ENCODE measurements around the gene TIGD1. TPM values are rescaled to one million over a fixed set of nuclear protein-coding genes. Genes with fewer than 3 reads are reported as not detected.
A peak's percentile ranks its signal among the peaks of the same experiment; 100 is the strongest.
"Not testable (repeated sequence)": the region's sequence is repeated elsewhere in the genome, so short reads cannot be mapped to it uniquely, and the experiment has no call there.

Gene TIGD1
- total RNA-seq, 1 donor from 2014 or later, result 2.2 TPM

DNA sequence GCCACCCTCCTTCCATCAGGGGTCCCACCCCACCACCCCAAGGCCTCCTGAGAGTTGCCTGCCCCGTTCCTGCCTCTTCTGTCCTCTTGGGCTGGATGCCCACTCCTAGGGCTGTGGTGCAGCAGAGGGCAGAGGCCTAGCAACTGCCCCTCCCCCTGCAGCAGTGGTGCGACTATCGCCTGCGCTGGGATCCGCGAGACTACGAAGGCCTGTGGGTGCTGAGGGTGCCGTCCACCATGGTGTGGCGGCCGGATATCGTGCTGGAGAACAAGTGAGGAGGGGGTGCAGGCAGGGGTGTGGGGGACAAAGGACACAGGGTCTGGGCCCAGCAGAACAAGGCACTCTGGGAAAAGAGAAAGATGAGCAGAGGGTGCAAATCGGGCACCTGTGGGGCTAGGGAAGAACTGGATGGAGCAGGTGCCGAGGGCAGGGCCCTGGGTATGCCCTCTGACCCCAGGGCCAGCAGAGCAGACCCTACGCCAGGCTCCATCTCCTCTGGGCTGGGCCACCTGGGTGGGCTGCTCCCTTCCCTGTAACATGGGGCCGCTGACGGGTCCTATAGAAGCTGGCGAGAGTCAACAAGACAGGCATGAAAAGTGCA lies 9.8 kb downstream of the TIGD1 start:
- peak; percentile 83 for DNase-seq (ENCODE audit: low spot score)

DNA sequence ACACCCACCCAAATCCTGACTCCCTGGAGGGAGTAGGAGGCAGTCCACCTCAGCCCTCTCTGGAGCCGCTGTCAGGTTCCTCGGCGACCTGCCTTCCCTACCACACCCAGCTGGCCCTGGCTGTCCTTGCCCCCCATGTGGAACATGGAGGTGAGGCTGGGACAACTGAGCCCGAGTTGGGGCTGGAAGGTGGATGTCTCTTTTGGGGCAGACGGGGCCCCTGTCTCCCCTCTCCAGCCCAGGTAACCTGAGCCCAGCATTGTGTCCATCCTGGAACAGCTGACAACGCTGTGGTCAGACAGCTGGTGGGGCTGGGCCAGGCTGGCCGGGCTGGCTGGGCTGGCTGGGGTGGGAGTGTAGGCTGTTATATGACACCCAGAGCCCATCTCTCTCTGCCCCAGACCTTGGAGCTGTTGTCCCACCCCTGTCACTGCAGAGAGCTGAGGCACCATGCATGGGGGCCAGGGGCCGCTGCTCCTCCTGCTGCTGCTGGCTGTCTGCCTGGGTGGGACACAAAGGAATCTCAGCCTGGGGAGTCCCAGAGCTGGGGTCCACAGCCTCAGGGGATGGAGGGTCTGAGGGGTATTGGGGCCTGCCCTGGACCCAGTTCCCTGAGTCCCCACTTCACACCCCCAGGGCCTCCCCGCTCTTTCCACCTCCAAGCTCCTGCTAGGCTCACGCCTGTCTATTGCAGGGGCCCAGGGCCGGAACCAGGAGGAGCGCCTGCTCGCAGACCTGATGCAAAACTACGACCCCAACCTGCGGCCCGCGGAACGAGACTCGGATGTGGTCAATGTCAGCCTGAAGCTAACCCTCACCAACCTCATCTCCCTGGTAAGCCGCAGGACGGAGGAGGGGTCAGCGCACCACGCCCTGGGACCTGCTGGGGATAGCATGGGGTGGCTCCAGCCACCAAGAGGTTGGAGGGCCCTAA lies 10.8 kb downstream of the TIGD1 start, which contains the start of gene CHRNG:
TSS of gene CHRNG (plus strand) at position 395 of the 934 bp plus-strand sequence. CDS start at position 451, 56 bp downstream.
- peak; percentile 86 for DNase-seq (ENCODE audit: low spot score)

DNA sequence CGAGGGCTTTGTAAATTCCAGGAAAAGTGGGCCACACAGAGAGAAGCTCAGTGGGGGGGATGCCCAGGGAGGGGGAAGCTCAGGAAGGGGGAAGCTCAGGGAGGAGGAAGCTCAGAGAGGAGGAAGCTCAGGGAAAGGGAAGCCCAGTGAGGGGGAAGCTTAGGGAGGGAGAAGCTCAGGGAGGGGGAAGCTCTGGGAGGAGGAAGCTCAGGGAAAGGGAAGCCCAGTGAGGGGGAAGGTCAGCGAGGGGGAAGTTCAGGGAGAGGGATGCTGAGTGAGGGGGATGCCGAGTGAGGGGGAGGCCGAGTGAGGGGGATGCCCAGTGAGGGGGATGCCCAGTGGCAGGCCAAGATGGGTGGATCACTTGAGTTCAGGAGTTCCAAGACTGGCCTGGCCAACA lies 11.7 kb downstream of the TIGD1 start:
- DNase-seq (ENCODE audit: low spot score), result peak; percentile 47

DNA sequence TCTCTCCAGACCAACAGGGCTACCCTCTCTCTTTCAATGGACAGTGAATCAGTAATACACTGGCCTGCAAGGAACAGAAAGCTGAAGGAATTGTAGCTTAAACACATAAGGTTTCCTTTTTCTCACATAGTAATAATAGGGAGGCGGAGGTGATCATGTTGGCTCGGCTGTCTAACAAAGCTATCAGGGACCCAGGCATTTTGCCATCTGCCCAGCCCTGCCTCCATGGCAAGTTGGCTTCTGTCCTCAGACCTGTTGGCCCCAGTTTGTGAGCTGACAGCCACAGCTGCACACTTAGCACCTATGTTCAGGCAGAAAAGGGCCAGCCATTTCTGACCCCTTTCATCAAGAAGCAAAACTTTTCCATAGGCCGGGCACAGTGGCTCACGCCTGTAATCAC lies 12.9 kb downstream of the TIGD1 start:
- peak; percentile 65 for DNase-seq (ENCODE audit: low spot score)

DNA sequence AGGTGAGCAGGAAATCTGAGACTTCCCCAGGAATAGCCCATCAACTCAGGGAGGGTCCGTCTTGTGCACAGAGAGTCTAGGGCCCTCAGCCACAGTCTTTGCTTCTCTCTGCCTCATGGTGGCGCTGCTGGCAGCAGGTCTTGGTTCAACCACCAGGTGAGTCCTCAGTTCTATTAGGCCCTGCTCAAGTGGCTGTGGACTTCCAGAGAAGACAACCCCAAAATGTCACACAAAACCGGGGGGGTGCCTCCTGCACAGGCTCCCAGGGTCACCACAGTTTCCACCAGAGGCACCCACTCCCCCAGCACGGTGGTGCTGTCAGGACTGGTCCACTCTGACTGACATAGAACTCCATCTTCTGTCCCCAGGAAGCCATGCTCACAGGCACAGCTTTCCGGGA lies 13.3 kb downstream of the TIGD1 start:
- peak; percentile 78 for DNase-seq (ENCODE audit: low spot score)

DNA sequence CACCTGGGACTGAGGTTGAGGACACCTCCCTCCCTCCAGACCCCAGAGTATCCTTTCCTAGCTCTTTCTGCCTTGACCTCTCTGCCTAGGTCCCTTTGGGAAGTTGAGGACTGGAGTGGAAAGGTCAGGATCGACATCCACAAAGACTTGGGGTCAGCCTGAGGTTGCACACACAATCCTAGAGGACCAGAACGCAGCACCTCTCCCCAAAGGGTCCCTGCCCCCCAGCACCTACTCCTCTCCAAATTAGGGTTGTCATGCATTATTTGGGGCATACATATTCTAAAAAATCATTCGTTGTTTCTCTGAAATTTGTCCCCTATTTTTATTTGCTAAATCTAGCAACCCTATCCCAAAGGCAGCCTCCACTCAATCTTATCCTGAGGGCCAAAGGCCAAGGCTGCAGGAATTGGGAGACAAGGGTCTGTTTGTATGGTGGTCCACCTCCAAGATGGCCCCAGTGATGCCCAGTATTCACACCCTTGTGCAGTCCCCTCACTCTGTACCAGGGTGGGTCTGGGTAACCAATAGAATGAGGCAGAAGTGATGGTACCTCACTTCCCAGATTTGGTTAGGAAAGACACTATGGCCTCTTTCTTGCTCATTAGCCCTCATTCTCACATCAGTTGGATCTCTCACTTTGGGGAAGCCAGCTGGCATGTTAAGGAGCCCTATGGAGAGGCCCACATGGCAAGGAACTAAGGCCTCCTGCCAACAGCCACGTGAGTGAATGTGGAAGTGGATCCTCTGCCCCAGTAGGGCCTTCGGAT lies 14.4 kb downstream of the TIGD1 start:
- DNase-seq (ENCODE audit: low spot score), result peak; percentile 53

DNA sequence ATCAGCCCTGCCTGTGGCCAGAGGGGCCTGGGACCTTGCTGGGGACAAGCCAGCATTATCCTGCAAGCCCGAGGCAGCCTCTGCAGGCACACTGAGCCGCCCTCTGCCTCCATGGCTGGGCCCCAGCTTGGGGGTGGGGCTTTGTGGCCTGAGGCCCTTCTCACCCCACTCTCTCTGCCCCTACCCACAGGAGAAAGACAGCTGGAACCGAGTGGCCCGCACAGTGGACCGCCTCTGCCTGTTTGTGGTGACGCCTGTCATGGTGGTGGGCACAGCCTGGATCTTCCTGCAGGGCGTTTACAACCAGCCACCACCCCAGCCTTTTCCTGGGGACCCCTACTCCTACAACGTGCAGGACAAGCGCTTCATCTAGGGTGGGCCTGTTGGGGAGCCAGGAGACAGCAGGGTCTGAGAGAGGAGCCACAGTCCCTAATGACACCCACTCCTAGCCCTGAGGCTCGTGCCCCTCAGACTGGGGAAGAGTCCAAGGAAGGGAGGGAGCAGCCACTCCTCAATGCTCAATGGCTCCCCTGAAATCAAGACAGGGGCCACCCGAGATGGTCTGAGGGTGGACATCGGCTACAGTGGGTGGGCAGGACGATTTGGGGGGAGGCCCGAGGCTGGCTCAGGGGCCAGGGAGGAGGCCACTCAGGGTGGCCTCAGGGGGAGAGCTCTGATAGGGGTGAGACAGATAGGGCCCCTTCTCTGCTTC lies 15.3 kb downstream of the TIGD1 start:
- peak; percentile 80 for DNase-seq (ENCODE audit: low spot score)

DNA sequence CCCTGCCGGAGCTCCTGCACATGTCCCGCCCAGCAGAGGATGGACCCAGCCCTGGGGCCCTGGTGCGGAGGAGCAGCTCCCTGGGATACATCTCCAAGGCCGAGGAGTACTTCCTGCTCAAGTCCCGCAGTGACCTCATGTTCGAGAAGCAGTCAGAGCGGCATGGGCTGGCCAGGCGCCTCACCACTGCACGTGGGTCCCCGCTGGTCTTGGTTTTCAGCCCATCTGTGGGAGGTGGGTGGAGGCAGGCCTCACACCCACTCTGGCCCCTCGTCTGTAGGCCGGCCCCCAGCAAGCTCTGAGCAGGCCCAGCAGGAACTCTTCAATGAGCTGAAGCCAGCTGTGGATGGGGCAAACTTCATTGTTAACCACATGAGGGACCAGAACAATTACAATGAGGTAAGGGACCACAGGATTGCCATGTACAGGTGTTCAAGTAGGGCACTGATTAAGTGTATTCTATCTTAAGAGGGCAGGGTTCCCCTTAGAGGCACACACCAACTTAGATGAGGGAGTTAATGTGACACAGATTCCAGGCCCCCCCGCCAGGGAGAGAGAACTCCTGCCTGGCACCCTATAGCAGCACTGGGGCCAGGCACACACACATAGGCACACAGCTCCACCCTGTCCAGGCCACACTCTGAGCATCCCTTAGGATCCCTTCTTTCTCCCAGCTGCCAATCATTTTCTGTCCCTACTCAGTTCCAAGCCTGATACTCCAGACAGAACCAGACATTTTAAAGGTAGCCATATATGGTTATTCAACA lies 16.2 kb downstream of the TIGD1 start:
- DNase-seq (ENCODE audit: low spot score), result peak; percentile 73

DNA sequence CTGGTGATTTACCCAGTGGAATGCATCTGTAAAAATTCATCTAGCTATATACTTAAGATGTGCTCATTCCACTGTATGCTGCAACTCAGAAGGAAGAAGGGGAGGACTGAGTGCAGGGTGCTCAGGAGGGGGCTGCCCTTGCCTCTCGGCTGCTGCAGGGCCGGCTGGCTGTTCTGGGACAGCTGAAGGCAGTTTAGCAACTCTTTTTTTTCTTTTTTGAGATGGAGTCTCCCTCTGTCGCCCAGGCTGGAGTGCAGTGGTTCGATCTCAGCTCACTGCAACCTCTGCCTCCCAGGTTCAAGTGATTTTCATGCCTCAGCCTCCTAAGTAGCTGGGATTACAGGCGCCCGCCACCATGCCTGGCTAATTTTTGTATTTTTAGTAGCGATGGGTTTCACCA lies 17.5 kb downstream of the TIGD1 start:
- DNase-seq (ENCODE audit: low spot score), result not testable (repeated sequence)

DNA sequence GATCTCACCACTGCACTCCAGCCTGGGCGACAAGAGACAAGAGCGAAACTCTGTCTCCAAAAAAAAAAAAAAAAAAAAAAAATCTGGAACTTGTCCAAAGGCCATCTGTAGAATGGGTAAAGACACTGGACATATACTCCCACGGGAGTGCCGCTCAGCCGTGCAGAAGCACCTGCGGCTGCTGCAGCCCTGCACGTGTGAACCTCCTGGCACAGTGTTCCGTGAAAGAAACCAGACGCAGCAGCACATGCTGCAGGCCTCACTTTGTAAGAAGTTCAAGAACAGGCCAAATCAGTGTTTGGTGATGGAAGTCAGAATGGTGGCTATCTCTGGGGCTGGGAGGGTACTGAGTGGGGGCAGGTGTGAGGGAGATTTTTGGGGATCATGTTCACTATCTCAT lies 17.9 kb downstream of the TIGD1 start:
- DNase-seq (ENCODE audit: low spot score), result peak; percentile 43

DNA sequence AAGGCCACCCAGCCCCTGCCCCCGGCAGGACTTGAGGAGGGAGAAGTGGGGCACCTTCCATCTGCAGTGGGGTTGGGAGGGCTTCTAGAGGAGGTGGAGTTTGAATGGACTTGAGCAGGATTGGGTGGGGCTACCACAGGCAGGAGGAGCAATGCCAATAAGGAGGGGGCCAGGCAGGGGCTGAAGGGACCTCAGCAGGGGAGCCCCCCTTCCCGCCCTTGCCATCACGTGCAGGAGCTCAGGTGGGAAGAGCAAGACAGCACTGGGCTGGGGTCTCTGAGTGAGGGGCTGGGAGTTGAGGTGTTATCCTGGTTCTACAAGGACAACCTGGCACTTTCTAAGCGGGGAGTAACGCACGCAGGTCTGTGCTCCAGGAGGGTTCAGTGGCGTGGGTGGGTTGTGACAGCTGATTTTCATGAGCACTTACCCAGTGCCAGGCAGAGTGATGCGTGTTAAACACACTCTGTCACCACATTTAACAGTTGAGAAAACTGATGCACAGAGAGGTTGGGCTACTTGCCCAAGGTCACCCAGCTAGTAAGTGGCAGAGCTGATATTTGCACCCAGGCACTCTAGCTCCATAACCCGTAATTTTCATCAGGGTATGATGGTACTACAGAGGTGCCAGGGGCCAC lies 19.6 kb downstream of the TIGD1 start:
- DNase-seq (ENCODE audit: low spot score), result no peak

DNA sequence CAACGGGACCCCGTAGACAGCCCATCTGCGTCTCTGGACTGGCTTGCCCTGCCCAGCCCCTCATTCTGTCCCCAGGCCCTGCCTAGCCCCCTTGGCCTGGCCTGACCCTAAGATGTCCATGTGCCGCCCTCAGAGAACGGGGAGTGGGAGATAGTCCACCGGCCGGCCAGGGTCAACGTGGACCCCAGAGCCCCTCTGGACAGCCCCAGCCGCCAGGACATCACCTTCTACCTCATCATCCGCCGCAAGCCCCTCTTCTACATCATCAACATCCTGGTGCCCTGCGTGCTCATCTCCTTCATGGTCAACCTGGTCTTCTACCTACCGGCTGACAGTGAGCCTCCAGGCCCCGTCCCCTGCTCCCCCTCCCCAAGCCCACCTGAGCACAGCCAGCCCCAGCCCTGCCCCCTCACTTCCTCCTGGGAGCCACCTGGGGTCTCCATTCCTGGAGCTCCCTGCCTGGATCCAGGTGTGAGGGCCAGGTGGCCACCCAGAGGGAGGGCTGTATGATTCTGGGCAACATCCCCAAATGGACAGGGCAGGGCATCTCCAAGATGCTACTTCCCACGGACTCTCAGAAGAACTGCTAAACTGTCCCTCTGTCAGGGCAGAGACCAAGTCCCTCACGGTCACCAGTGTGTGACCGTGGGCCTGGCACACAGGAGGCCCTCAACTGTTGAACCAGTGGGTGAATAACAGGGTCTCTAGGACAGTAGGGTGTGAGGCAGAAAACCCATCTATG lies 20.4 kb downstream of the TIGD1 start:
- no peak for DNase-seq (ENCODE audit: low spot score)

DNA sequence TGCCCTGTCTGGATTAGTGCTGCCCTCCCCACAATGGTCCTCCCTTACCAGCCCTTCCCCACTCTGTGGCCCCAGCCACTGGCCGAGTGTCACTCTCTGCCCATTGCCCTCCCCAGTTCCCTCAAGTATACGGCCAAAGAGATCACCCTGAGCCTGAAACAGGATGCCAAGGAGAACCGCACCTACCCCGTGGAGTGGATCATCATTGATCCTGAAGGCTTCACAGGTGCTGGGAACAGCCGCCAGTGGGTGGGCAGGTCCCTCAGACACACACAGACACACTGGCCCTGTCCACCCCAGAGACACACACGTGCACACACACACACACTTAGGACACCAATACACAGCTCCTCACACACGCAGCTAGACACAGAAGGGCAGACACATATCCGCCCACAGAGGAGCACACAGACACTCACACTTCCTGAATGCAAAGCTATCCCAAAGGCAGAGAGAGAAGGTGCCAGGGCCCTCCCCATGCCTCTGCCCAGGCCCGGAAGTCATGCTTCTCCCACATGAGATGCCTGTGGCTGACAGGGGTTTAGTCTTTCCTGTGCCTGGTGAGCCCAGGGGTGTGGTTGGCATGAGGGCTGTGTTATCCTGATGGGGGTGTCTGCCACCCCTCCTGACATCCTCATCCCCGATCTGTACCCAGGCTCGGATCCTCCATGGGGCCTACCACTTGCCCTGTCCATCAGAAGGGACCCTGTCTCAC lies 21.5 kb downstream of the TIGD1 start:
- DNase-seq (ENCODE audit: low spot score), result no peak

DNA sequence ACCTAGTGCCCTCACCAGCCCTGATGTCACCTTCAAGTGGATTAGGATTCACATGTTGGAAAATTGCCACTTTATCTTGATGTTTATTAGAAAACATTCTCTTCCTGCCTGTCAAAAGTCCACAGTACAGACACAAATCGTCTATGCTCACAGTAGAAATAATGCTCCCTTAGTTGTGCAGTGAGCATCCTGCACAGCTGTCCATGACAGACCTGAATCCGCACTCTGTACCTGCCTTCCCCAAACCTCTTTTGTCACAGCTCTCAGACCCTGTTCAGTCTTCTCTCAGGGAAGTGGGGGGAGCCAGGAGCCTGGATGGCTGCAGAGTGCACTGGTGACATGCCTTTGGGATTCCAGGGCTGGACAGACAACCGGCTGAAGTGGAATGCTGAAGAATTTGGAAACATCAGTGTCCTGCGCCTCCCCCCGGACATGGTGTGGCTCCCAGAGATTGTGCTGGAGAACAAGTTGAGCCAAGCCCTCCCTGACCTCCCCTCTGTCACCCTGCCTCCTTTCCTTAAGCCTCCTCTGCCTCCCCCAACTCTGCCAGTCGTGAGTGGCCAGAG lies 22.4 kb downstream of the TIGD1 start:
- no peak for DNase-seq (ENCODE audit: low spot score)

DNA sequence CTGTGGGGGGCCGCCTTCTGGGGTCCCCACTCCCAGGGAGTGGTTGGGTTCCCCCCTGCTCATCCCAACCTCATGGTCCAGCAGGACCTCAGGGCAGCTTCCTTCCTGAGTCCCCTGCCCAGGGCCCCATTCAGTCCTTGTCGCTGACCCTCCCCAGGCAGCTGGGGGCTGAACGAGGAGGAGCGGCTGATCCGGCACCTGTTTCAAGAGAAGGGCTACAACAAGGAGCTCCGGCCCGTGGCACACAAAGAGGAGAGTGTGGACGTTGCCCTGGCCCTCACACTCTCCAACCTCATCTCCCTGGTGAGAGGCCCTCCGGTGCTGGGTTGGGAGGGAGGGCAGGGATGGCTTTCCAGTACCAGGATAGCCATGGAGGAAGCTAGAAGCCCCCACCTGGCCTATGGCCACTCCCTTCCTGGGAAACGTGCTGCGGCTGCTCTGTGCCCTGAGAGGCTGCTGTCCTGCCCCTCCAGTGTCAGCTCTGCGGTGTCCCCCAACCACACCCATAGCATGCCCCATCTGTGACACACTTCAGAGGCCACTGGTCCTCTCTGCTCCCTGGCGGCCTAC lies 23.9 kb downstream of the TIGD1 start:
- DNase-seq (ENCODE audit: low spot score), result no peak

DNA sequence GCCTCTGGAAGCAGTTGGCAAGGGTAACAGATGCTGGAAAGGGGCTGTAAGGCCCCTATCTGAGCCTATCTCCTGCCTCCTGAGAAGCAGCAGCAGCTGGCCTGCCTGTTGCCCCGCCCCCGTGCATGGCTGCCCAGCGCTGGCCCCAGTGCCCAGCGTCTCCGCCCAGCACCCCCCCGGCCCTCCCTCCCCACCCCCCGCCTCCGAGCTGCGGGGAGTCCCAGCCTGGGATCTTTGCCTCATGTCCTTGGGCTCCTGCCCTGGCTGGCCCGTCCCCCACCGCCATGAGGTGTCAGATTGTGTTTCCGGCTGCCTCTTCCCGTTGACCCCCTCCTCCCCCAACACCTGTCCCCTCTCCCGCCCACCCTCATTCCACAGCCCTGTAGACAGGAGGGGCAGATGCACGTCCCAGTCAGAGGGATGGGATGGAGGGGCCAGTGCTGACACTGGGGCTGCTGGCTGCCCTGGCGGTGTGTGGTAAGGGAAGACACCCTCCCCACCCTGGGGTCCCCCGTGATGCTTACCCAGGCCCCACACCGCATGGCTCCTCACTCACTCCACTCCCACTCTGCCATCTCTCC lies 24.5 kb downstream of the TIGD1 start, which contains the start of gene CHRND:
TSS of gene CHRND (plus strand) at position 370 of the 581 bp plus-strand sequence. CDS start at position 426, 56 bp downstream.
- DNase-seq (ENCODE audit: low spot score), result no peak

DNA sequence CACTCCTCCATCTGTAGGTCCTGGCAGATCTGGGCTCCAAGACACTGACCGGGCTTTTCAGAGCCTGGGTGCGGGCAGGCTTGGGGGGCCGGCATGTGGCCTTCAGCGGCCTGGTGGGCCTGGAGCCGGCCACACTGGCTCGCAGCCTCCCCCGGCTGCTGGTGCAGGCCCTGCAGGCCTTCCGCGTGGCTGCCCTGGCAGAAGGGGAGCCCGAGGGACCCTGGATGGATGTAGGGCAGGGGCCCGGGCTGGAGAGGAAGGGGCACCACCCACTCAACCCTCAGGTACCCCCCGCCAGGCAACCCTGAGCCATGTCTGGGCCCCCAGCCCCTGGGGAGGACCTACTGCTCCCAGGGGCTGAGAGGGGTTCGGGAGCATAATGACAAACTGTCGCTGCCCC lies 25.2 kb downstream of the TIGD1 start:
- DNase-seq (ENCODE audit: low spot score), result no peak
